Dendritic cell treated with granulocyte-macrophage colony-stimulating factor and Interleukin-4, amounts not matched to agents 40 ng/mL and 50 ng/mL, for 4 days (primary cell): ENCODE measurements around the gene ST7.

Experiments used
- H3K27ac Mint-ChIP-seq: one replicate; pipeline ENCODE4 v1.8.0; 2022; ENCODE audit warnings: mild to moderate bottlenecking, mixed read lengths
- H3K27me3 Mint-ChIP-seq: one replicate; pipeline ENCODE4 v1.8.0; 2022; ENCODE audit warnings: mild to moderate bottlenecking, mixed read lengths
- H3K36me3 Mint-ChIP-seq: one replicate; pipeline ENCODE4 v1.8.0; 2022; ENCODE audit warnings: low read depth, mixed read lengths
- H3K4me1 Mint-ChIP-seq: one replicate; pipeline ENCODE4 v1.8.0; 2022; ENCODE audit warnings: low read depth, mixed read lengths
- H3K4me3 Mint-ChIP-seq: one replicate; pipeline ENCODE4 v1.8.0; 2022; ENCODE audit warnings: mild to moderate bottlenecking, moderate library complexity, mixed read lengths
- H3K9me3 Mint-ChIP-seq: one replicate; pipeline ENCODE4 v1.8.0; 2022; ENCODE audit warnings: mixed read lengths
- intact Hi-C: fragments of 100-400 bp; cut with micrococcal nuclease; formaldehyde crosslinking; loops from one replicate; pipeline ENCODE4 v1.15.0; 2022

The ST7 gene

GRCh38 chr7:117132321-117133120, 179.2 kb downstream of the ST7 start:
- peaks cover 12% of the 10 kb centered on the region for H3K36me3 Mint-ChIP-seq
- no peaks in the 10 kb centered on the region for H3K27me3 Mint-ChIP-seq
- intact Hi-C loops = no loop called here
- H3K9me3 Mint-ChIP-seq = no peaks in the 10 kb centered on the region
- peaks cover 25% of the 10 kb centered on the region for H3K4me1 Mint-ChIP-seq
- H3K4me3 Mint-ChIP-seq = no peak overlapping the region
- H3K27ac Mint-ChIP-seq = no peak overlapping the region

GRCh38 chr7:117133125-117133524, 179.8 kb downstream of the ST7 start:
- peaks cover 12% of the 10 kb centered on the region for H3K36me3 Mint-ChIP-seq
- no peaks in the 10 kb centered on the region for H3K27me3 Mint-ChIP-seq
- no peak overlapping the region for H3K4me3 Mint-ChIP-seq
- intact Hi-C loops = no loop called here
- H3K4me1 Mint-ChIP-seq = peaks cover 26% of the 10 kb centered on the region
- H3K9me3 Mint-ChIP-seq = no peaks in the 10 kb centered on the region
- H3K27ac Mint-ChIP-seq = no peak overlapping the region

GRCh38 chr7:117134411-117134810, 181.1 kb downstream of the ST7 start:
- H3K4me3 Mint-ChIP-seq = no peak overlapping the region
- H3K27ac Mint-ChIP-seq = peak overlapping the region; percentile 15
- H3K36me3 Mint-ChIP-seq = peaks cover 12% of the 10 kb centered on the region
- no peaks in the 10 kb centered on the region for H3K27me3 Mint-ChIP-seq
- intact Hi-C loops = no loop called here
- peaks cover 38% of the 10 kb centered on the region for H3K4me1 Mint-ChIP-seq
- H3K9me3 Mint-ChIP-seq = no peaks in the 10 kb centered on the region

- intact Hi-C loops = no loop called here
- H3K36me3 Mint-ChIP-seq = peaks cover 12% of the 10 kb centered on the region
- no peaks in the 10 kb centered on the region for H3K9me3 Mint-ChIP-seq
- H3K27me3 Mint-ChIP-seq = no peaks in the 10 kb centered on the region
- peaks cover 42% of the 10 kb centered on the region for H3K4me1 Mint-ChIP-seq
- peak overlapping the region; percentile 15 for H3K27ac Mint-ChIP-seq
- H3K4me3 Mint-ChIP-seq = no peak overlapping the region
Measured at GRCh38 chr7:117134889-117135552, 181.7 kb downstream of the ST7 start.

GRCh38 chr7:117135553-117135891, 182.2 kb downstream of the ST7 start:
- Mint-ChIP-seq H3K4me3 (no peak overlapping the region), H3K27ac (no peak overlapping the region), H3K9me3 (no peaks in the 10 kb centered on the region), H3K4me1 (peaks cover 46% of the 10 kb centered on the region), H3K36me3 (peaks cover 16% of the 10 kb centered on the region), H3K27me3 (no peaks in the 10 kb centered on the region)
- intact Hi-C loops = no loop called here

GRCh38 chr7:117137868-117138267, 184.6 kb downstream of the ST7 start:
- Mint-ChIP-seq H3K36me3 (peaks cover 34% of the 10 kb centered on the region), H3K27me3 (no peaks in the 10 kb centered on the region), H3K4me1 (peaks cover 50% of the 10 kb centered on the region), H3K27ac (no peak overlapping the region), H3K4me3 (no peak overlapping the region), H3K9me3 (no peaks in the 10 kb centered on the region)
- intact Hi-C loops = no loop called here

GRCh38 chr7:117138495-117138894, 185.2 kb downstream of the ST7 start:
- no peaks in the 10 kb centered on the region for H3K27me3 Mint-ChIP-seq
- intact Hi-C loops = no loop called here
- H3K9me3 Mint-ChIP-seq = no peaks in the 10 kb centered on the region
- peak overlapping the region; percentile 70 for H3K27ac Mint-ChIP-seq
- no peak overlapping the region for H3K4me3 Mint-ChIP-seq
- H3K36me3 Mint-ChIP-seq = peaks cover 40% of the 10 kb centered on the region
- H3K4me1 Mint-ChIP-seq = peaks cover 50% of the 10 kb centered on the region

GRCh38 chr7:117138981-117139380, 185.7 kb downstream of the ST7 start:
- Mint-ChIP-seq H3K27ac (peak overlapping the region; percentile 70), H3K36me3 (peaks cover 35% of the 10 kb centered on the region), H3K4me3 (no peak overlapping the region), H3K9me3 (no peaks in the 10 kb centered on the region), H3K4me1 (peaks cover 46% of the 10 kb centered on the region), H3K27me3 (no peaks in the 10 kb centered on the region)
- intact Hi-C loops = no loop called here

- Mint-ChIP-seq H3K27ac (peak overlapping the region; percentile 70), H3K9me3 (no peaks in the 10 kb centered on the region), H3K4me1 (peaks cover 41% of the 10 kb centered on the region), H3K4me3 (no peak overlapping the region), H3K36me3 (peaks cover 30% of the 10 kb centered on the region), H3K27me3 (no peaks in the 10 kb centered on the region)
- intact Hi-C loops = no loop called here
Measured at GRCh38 chr7:117139397-117139984, 186.2 kb downstream of the ST7 start.

GRCh38 chr7:117140921-117141320, 187.6 kb downstream of the ST7 start:
- H3K9me3 Mint-ChIP-seq = no peaks in the 10 kb centered on the region
- H3K4me1 Mint-ChIP-seq = peaks cover 33% of the 10 kb centered on the region
- H3K27me3 Mint-ChIP-seq = no peaks in the 10 kb centered on the region
- no peak overlapping the region for H3K4me3 Mint-ChIP-seq
- intact Hi-C loops = loop anchor here (1.0 kb wide), 1 partner anchor 10 kb away; no protein-coding TSS in a partner anchor
- H3K27ac Mint-ChIP-seq = no peak overlapping the region
- peaks cover 27% of the 10 kb centered on the region for H3K36me3 Mint-ChIP-seq

GRCh38 chr7:117143066-117143465, 189.8 kb downstream of the ST7 start:
- Mint-ChIP-seq H3K4me3 (no peak overlapping the region), H3K27ac (no peak overlapping the region), H3K36me3 (peaks cover 27% of the 10 kb centered on the region), H3K4me1 (peaks cover 52% of the 10 kb centered on the region), H3K9me3 (no peaks in the 10 kb centered on the region), H3K27me3 (no peaks in the 10 kb centered on the region)
- intact Hi-C loops = no loop called here

- H3K9me3 Mint-ChIP-seq = no peaks in the 10 kb centered on the region
- peaks cover 46% of the 10 kb centered on the region for H3K4me1 Mint-ChIP-seq
- no peak overlapping the region for H3K4me3 Mint-ChIP-seq
- H3K27me3 Mint-ChIP-seq = no peaks in the 10 kb centered on the region
- peaks cover 27% of the 10 kb centered on the region for H3K36me3 Mint-ChIP-seq
- no peak overlapping the region for H3K27ac Mint-ChIP-seq
- intact Hi-C loops = no loop called here
Measured at GRCh38 chr7:117143580-117143979, 190.3 kb downstream of the ST7 start.

- H3K36me3 Mint-ChIP-seq = peaks cover 26% of the 10 kb centered on the region
- no peak overlapping the region for H3K4me3 Mint-ChIP-seq
- intact Hi-C loops = no loop called here
- H3K9me3 Mint-ChIP-seq = no peaks in the 10 kb centered on the region
- H3K27ac Mint-ChIP-seq = no peak overlapping the region
- no peaks in the 10 kb centered on the region for H3K27me3 Mint-ChIP-seq
- peaks cover 36% of the 10 kb centered on the region for H3K4me1 Mint-ChIP-seq
Measured at GRCh38 chr7:117145333-117145732, 192.0 kb downstream of the ST7 start.

GRCh38 chr7:117146059-117146458, 192.8 kb downstream of the ST7 start:
- peak overlapping the region; percentile 73 for H3K27ac Mint-ChIP-seq
- no peaks in the 10 kb centered on the region for H3K27me3 Mint-ChIP-seq
- peaks cover 28% of the 10 kb centered on the region for H3K36me3 Mint-ChIP-seq
- intact Hi-C loops = no loop called here
- no peaks in the 10 kb centered on the region for H3K9me3 Mint-ChIP-seq
- H3K4me1 Mint-ChIP-seq = peaks cover 36% of the 10 kb centered on the region
- H3K4me3 Mint-ChIP-seq = peak overlapping the region; percentile 58
